CD4-positive, alpha-beta T cell treated with Interleukin-12 subunit alpha and Interleukin-12 subunit beta, for 1 hour (primary cell): ENCODE results near the gene PTPRT.

Experiments
- DNase-seq: peaks from one replicate; pipeline ENCODE4 v3.0.0-alpha.2; 2020

PTPRT gene

DNA sequence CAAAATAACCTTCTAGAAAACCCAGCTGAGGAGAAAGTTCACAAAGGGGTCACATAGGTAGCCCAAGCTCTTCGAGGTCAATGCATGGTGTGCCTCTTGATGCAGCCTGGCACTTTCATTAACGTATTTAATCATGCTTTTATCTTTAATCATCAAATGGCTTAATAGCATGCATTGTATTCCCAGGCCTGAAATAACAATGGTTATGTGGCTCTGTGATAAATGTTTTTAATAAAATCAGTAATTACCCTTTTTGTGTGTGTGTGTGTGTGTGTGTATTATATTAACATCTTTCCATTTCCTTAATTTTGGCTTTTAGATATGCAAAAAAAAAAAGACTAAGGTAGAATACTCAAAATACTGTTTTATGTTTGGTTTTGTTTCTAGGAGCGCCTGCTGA is 681.8 kb downstream of the PTPRT start:
- DNase-seq = no peak

DNA sequence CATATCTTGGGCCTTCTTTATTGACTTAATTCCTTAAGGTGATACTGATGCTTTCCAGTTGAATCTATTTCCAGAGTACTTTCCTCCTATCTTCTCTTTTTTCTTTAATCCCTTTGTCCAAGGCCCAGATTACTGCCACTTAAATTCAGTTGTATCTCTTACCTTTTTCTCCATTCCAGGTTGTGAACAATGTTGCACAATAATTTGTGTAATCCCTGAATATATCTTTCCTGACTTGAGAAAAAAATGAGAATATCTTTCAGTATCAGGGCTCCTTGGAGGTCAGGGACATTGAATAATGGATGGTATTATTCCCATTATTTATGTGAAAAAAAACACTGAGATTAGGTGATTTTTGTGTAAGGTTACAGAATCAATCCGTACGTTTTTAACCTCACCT is 683.3 kb downstream of the PTPRT start:
- no peak for DNase-seq

DNA sequence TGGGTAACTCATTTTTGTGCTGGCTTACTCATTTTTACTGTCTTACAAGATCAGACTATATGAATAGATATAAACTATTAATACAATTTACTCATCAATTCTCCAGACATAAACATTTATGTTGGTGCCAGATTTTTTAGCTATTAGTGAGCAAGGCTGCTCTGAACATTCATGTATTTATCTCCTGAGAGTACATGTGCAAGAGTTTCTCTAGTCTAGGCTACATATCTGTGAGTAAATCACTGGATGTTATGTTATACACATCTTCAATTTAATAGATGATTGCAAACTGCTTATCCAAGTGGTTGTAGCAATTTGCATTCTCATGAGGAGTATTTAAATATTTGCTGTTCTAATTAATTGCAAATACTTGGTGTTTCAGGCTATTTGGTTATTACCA is 687.1 kb downstream of the PTPRT start:
- DNase-seq = no peak

DNA sequence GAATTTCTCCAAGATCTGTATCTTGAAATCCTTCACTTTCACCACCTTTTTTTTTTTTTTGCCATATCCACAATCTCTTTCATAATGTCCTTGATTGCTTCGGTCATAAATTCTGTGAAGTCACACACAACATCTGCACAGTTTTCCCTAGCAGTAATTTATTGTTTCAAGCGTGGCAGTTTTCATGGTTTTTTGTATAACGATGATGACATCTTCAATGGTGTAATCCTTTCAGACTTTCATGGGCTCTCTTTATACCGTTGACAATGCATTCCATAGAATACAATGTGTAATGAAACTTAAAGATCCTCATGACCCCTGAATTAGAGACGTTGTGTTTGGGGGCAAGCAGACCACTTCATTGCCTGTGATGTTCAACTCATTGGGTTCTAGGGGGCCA is 693.1 kb downstream of the PTPRT start:
- no peak for DNase-seq

DNA sequence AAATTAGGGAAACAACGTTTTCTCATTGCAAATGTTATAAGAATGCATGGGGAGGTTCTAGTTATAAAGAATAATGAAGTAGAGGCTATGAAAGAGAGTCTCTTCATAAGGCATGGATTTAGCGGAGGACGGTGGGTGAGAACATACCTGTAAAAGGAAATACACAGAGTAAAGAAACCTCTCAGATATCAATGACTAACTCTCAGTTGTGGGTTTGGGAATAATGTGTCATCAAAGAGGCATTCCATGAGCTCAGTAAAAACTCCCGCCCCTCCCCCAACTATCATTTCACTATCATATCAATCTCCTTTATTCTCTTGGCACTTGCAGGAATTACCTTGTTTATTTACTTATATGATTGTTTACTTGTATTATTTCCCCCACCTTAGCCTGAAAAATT is 695.4 kb downstream of the PTPRT start:
- DNase-seq = no peak

DNA sequence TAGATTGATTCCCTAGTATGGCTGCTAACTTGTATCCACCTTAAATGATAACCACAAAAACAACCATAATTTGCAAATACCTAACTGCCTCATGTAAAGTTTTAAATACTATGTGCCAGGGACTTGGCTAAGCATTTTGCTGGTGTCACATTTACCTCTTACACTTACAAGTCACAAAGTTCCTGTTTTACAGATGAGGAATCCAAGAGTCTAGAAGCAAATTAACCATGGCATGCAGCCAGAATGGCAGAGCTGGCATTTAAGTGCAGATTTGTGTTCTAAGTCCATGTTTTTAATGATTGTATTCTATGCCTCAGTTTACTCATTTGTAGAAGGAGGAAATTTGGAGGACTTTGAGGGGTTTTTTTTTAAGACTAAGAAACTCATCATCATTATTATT is 696.7 kb downstream of the PTPRT start:
- DNase-seq = no peak

DNA sequence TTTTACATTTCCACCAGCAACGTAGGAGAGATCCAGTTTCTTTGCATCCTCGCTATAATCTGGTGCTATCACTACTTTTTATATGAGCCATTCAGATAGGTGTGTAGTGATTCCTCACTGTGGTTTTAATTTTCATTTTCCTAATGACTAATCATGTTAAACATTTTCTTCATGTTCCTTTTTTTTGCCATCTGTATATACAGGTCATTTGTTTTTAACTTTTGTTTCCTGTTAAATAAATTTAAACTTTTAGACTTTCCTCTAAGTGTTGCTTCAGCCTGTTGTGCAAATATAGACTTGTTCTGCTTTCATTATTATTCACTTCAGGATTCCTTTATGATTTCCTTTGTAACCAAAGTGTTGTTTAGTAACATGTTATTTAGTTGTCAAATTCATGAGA is 697.4 kb downstream of the PTPRT start:
- no peak for DNase-seq

DNA sequence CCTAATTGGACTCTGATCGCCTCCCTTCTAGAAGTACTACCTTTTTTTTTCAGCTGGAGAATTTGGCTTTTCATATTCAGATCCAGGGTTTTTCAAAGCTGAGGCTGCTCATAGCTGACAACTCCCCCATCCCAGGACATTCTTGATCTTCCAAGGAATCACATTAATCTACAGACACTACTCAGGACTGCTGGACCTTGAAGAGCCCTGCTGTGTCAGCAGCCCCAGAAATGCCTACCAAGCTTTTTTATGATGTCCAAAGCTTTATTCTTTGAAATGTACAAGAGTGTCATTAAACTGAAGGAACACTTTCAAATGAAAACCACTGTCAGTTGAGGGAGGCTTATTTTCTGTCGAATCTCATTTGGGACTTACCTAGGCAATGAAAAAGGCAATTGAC is 704.1 kb downstream of the PTPRT start:
- no peak for DNase-seq

DNA sequence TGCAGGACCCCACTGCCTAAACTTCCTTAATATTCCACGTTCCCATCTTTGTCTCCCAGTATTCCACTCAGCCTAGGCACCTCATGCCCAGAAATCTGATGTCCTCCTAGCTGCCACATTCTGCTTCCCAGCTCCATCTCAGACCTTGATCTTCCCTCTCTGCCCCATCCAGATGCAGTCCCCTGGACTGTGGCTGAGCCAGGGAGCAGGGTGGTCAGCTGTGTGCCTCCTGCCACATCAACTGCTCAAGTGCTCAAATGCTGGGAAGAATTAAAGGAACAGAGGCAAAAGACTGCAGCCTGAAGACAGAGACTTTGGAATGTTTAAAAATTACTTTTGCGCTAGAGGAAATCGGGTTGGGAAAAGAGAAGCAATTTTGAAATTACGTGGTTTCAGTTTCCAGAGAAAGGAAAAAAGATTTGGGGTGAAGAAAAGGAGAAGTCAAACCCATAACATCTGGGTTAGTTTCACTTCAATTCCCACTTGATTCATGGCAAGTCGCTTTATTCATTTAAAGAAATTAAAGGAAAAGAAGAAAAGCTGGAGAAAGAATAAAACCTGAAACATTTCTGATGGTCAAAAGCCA is 704.8 kb downstream of the PTPRT start:
- no peak for DNase-seq

DNA sequence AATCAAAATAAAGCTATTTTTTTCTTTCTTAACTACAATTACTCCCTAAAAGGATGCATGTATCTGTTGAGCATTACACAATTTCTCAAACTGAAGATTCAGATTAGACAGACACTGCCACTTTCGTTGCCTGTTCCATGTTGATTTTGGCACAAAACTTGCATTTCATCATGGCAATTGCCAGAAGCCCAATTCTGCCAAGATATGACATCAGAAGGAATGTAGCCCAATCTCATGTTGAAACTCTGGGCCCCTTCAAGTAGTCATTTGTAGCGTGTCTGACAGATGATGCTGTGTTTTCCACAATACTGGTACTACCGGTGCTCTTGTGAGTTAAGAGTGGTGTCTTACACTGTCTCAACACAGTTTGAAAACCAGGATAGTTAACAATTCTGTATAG is 705.4 kb downstream of the PTPRT start:
- DNase-seq = no peak

DNA sequence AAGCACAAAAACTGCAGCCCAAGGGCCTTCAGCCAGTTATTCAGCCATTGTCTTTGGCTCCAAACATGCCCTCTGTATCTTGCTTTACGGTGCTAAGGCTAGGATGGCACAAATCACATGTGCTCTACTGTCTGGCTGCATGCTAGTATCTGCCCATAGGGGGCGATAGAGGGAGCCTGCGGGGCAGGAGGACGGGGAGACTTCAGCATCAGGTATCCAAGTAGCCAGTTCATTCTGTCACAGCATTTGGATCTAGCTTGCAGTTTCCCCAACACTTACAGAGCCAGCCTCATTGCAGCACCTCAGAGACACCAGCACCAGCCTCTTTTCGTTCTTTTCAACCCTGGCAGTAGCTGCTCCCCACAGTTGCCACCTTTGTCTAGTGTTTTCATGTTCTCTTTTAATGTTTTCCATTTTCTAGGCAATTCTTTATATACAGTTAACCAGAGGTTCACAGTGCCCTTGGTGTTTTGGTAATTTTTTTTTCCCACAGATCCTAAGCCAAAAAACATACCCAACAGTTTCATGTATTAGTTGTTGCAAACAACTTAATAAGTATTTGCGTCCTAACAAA is 705.9 kb downstream of the PTPRT start:
- DNase-seq = no peak

DNA sequence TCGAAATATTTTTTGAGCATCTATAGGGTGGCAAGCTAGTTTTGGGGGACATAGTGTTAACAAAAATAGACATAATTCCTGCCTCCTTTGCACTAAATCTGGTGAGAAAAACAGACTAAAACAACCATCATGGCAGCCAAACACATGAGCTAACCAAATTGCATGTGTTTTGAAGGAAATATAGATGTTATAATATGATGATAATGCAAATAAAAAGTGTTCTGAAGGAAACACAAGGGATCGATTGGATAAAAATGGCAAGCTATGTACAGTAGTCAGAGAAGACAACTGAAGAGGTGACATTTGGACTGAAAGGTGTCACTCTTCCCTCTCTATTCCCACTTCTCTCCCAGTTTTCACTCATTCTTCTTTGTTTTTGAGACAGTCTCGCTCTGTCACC is 706.9 kb downstream of the PTPRT start:
- no peak for DNase-seq

DNA sequence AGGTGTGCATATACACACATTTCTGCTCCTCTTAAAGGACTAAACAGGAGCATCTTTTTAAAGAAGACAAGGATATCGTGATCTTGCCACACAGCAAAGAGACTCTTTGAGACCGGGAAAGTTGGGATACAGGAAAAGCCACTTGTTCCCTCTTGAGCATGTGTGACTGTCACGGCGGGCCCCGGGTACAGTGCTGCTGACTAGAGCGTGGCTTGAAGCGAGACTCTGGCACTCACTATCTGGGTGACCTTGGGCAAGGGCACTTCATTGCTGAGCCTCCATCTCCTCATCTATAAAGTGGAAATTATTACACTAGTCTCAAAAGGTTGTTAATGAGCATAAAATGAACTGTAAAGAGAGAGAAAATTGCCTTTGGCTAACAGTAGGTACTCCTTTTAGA is 713.9 kb downstream of the PTPRT start:
- DNase-seq = no peak

DNA sequence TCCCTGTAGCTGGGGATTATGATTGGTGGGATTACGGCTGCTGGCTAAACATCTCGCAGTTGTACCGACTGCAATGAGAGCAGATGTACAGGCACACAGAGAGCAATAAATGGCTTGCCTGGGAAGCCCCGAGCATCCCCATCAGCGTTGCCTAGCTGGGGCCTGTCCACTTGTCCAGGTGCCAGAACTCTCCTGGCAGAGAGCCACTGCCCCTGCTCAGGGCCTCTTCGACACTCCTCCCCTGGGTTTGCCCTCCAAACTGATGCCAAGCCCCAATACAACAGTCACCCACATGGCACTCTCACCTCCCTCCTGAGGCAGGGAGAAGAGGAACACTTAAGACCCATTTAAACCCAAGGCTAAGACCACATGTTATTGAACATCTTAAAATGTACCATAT is 715.1 kb downstream of the PTPRT start:
- no peak for DNase-seq

DNA sequence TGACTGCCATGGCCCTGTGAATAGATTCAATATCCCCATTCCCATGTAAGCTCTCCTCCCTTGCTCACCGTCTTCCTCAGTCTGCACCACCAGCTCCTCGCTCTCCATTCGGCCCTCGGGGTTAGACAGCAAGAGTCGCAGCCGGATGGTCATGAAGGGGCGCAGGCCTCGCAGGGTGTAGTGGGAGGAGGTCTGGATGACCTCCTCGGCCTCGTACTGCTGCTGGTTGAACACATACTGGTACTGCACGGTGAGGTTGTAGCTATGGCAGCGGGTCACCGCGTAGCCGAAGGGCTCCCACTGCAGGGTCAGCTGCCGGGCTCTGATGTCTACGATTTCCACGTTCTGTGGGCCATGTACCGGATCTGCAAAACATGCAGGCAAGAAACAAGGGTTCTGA is 717.5 kb downstream of the PTPRT start:
- DNase-seq = no peak

DNA sequence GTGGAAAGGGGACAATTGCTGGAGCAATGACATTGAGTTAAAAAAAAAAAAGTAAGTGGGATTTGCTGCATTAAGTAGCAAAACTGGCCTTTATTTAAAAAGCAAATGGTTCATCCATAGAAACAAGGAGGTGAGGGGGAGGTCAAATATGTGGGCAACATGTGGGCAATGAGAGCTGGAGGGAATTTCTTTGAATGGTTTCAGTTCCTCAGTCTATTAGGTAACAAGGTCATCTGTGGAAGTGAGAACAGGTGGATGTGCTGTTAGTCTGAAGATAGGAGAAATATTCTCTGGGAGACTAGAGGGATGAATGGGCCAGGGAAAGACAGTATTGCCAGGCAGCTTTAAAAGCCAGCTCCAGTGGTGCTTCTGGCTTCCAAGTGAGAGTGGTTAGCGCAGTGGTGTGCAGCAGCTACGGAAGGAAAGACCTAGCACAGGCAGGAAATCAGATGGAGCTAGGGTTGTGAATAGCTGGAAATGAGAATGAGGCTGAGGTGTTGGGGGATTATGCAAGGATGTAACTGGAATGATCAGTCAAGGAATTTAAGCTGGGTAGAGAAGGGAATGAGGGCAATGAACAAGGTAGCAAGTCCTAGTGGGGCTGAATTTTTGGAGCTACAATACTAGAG is 727.6 kb downstream of the PTPRT start:
- DNase-seq = no peak

DNA sequence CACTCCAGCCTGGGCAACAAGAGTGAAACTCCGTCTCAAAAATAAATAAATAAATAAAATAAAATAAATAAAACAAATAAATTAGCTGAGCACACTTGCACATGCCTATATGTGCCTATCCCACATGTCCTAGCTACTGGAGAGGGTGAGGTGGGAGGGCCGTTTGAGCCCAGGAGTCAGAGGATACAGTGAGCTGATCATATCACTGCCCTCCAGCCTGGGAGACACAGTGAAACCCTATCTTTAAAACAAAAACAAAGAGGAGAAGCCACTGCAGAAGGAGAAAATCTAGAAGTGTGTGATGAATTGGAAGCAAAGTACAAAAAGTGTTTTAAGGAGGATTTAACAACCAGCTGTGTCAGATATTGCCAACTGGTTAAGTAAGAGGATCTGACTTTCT is 728.4 kb downstream of the PTPRT start:
- DNase-seq = no peak

DNA sequence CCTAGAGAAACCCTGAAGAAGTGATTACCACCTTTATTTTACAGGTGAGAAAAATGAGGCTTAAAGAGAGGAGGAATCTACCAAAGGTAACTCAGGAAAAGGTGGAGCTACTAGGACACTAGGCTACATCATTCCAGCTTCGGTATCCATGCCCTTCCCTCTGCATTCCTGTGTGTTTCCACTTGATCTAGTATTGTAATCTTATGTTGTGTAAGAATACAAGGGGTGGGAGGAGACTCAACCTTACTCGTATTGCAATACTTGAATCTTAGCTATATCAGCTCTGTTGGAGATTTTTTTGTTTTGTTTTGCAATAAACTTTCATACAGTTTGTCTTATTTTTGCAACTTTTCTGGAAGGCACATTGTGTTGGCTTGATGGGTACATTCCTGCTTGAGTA is 742.4 kb downstream of the PTPRT start:
- DNase-seq = no peak

DNA sequence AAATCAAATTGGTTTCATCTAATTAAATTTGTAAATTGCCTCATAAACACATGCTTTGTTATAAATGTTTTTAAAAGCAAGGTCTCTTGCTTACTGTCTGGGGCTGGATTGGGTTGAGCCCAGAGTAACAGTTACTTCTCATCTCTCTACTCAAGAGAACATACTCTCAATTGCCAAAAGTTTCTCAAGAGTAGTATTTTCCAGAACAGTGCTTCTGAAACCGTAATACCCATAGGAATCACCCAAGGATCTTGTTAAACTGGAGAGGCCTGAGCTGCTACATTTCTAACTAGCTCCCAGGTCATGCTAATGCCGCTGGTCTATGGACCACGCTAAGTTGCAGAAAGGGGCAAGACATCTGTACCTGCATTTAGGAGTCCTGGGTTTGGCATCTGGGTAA is 744.9 kb downstream of the PTPRT start:
- no peak for DNase-seq

DNA sequence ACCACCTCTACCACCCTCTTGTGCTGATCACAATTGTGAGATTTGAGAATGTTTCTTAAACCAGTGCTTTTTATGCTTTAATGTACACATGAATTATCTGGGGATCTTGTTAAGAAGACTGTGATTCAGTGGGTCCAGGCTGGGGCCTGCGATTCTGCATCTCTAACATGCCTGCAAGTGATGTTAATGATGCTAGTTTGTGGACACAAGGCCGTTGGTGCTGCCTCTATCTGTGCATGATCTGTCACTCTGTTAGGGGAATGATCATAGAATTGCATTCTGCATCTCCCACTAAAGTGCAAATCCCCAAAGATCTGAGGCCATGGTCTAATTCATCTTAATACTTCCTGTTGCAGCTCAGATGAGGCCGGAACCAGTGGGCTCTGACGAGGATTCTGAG is 746.5 kb downstream of the PTPRT start:
- no peak for DNase-seq

DNA sequence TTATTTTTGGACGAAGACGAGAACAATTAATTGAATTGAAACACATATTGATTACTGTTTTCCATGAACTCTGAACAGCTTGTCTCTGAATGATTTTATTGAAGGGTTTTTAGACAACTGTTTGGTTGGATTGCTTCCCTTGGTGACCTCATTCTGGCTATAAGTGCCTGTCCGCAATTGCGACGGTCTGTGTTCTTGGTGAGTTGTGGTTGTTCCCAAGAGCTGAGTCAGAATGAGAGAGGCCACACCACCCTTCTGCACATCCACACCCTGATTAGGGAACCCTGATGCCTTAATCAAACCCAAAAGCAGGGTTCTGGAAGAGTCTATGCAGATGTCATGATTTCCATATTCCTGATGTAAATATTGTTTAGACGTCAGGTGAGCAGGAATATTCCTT is 747.0 kb downstream of the PTPRT start:
- DNase-seq = no peak

DNA sequence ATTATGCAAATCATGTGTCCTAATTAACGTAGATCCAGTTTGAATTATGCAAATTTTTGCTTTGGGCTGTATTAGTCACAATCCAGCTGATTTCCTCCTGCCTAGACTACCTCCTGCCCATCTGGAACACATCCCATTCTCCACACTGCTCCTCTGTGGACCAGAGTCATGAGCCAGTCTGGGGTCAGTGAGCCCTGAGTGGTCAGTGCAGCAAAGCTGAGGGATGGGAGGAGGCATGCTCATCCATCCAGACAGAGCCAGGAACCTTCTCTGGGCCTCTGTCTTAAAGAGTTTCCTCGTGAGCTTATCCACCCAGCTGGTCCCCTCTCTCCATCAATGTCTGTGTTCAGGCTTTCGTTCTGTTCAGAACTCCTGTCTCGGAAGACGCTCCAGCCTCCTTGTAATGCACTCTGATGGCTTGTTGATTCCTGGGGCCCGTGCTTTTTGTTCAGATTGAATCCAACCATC is 747.8 kb downstream of the PTPRT start:
- no peak for DNase-seq

DNA sequence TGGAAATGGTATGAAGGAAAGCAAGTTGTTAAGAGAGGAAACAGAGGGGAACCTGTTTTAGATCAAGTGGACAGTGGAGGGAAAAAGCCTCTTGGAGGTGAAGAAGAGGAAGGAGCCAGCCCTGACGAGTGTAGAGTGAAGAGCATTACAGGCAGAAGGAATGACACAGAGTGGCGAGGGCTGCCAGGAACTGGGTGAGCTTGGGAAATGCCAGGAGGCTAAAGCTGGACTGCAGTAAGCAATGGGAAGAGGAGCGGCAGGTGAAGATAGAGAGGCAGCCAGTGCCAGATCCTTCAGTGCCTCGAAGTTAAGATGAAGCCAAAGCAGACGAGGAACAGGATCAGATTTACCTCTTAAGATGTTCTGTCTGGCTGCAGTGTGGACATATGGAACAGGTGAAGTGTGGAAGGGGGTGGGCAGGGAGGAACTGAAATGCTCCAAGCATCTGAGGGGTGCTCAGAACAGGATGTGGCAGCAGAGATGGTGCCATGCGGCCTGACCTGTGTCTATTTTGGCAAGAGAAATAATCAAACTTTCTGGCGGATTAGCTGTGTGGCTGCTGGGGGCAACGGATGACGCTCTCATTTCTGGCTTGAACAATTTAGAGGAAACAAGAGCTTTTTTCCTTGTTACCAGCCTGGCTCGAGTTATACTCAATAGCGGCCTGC is 748.4 kb downstream of the PTPRT start:
- DNase-seq = no peak

DNA sequence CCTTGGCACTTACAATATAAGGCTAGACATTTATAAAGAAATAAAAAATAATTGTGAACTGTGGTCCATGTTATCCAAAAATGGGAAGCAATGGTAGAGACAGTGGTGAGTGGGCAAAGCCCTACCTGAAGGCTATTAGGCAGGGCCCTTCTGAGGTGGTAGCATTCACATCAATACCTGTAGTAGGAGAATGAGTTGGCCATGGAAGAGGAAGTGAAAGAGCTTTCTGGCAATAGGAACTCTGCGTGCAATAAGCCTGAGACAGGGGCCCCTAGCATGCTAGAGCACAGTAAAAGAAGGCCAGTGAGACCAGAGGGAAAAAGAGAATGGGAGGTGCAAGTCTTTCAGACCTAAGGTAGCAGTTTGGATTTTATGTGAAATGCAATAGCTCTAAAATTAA is 754.5 kb downstream of the PTPRT start:
- no peak for DNase-seq
